Activated CD4-positive, alpha-beta T cell treated with anti-CD3 and anti-CD28 coated beads, Interleukin-10, Interleukin-2, amounts not matched to agents 100 ng/mL and 50 ng/mL, durations not matched to agents 16 hours and 8 hours (primary cell): ENCODE data around the gene MBNL3.

Experiments
- DNase-seq: peaks from one replicate; pipeline ENCODE4 v3.0.0-alpha.2; 2020

The MBNL3 gene, protein sequence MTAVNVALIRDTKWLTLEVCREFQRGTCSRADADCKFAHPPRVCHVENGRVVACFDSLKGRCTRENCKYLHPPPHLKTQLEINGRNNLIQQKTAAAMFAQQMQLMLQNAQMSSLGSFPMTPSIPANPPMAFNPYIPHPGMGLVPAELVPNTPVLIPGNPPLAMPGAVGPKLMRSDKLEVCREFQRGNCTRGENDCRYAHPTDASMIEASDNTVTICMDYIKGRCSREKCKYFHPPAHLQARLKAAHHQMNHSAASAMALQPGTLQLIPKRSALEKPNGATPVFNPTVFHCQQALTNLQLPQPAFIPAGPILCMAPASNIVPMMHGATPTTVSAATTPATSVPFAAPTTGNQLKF

DNA sequence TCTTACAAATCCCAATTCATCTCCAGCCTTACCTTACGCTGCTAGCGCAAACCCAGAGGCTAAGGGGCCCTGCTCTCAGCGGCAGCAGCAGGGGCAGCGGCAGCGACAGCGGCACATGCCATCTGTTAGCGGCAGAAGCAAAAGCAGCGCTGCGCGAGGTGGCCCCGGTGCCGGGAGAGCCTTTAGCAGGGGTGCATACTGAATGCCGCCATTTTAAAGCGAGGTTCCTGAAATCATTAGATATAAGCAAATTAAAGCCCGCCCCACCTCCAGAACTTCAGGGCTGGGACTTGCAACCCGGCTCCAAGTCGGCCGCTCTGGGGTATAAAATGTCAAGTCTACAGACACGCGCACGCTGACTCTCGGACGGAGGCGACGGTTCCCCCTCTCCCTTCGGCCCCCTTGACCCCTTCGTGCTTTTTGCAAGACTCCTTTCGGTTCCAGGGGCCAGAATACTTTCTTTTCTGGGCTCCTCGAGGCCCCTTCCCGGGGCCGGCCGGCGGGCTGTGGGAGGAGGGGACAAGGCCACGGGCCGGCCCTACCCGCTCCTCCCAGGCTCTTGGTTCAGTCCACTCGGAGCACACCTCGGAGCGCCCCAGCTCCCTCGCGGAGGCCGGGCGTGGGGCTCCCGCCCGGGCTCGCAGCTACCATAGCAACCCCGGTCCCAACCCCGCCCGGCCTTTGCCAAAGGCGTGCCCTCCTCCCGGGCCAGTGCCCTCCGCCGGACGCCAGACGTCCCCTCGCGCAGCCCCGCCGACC lies at the start of gene MBNL3:
TSS of gene MBNL3 (minus strand) at position 220 of the 759 bp plus-strand sequence. CDS start 49,427 bp downstream, outside the sequence.
- peak; percentile 59 for DNase-seq

- DNase-seq, result no peak
Observed at GRCh38 chrX:132533409-132533808, 44.6 kb upstream of the MBNL3 start.

DNA sequence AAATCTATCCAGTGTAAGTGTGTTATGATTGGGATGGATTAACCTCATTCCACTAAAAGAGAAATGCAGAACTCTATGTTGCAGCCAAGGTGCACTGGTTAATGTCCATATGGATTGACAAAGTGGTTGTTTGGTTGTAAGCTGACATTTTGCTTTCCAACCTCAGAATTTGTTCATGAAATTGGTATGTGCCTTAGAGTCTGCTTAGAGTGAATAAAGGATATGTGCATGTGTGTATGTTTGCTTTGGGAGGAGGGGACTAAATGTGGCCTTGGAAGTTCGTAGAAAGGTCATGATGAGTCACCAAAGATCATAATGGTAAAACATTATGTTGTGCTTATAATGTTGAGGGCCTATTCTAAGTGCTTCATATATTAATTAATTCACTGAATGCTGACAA lies 44.1 kb upstream of the MBNL3 start:
- no peak for DNase-seq

DNA sequence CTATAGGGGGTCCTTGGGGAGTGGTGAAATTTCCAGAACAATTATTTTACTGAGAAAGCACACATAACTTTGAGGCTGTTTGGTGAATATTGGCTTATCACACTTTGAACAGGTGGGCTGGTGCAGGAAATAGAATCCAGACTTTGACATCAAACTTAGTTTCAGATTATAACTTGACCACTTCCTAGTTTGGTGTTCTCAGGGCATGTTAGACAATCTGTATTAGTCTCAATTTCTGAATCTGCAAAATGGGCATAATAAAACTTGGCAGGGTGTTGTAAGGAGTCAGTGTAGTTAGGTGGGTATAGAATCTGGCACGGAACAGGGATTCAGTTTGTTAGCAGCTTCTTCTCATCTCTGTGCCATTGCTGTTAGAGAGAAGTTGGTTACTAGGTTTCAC lies 43.3 kb upstream of the MBNL3 start:
- no peak for DNase-seq

- DNase-seq, result no peak
Observed at GRCh38 chrX:132520792-132521191, 32.0 kb upstream of the MBNL3 start.

DNA sequence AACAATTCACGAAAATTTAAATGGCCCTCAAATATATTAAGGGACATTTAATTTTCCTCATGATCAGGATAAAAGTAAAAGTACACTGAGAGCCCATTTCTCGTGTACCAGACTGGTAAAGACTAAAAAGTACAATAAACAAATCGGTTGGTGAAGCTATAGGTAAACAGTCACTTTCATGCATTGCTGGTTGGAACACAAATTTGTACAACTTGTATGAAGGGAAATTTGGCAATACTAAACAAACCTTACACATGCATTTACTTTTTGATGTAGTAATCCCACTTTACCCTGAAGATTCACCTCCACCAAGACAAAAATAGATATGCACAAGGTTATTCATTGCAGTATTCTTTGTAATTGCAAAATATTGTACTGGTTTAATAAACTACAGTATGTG lies 31.4 kb upstream of the MBNL3 start:
- no peak for DNase-seq

DNA sequence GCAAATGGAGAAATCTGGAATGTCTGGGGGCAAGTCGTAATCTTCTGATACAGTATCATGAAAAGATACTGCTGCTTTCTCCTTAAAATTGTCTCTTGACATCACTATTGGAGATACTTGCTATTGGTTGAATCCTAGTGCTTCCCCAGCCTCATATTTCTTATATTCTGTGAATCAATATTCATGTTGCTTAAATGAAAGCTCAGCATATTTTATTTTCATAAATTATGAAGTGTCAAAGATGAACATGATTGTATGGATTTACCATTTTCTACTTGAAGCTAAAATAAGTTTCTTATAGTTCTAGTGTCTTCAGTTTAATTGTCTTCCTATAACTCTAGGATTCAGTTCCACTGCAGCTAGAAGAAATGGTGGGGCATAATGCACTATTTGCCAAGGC lies 29.6 kb upstream of the MBNL3 start:
- no peak for DNase-seq

- DNase-seq, result no peak
Observed at GRCh38 chrX:132508834-132509233, 20.0 kb upstream of the MBNL3 start.

DNA sequence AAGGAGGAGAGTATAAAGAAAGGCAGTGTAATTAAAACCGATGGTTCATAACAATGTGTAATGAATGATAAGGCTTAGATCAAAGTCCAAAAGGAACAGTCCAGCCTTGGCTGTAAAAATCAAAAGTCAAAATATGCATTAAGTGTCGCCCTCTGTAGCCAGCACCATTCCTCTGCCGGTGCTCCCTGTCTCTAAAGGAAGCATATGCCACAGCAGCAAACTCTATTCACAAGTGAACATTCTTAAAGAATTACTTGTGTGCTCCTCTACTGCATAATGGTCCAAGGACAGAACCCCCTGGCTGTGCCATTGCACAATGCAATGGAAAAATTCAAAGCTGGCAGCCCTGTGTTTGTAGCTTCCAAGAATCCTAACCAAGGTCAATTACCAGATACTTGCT lies 16.3 kb upstream of the MBNL3 start:
- DNase-seq, result no peak

DNA sequence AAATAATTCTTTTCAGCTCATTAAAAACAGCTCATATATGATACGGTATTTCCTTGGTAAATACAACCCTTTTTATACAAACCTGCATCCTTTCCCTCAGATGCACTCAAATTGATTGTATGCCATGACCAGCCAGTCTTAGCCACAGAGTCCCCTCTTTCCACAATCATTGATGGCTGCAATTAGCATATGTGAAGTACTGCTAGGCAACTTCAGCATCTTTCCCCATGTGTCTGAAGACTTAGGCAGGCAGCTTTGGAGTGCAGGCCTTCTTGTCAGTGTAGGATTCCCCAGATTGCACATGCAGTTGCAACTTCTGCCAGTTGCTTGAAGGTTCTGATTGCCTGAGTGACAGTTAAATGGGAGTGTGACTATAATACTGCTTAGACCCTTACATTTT lies 15.6 kb upstream of the MBNL3 start:
- DNase-seq, result no peak

- DNase-seq, result no peak
Observed at GRCh38 chrX:132501606-132502005, 12.8 kb upstream of the MBNL3 start.

GRCh38 chrX:132497432-132497831 lies 8.6 kb upstream of the MBNL3 start:
- no peak for DNase-seq

DNA sequence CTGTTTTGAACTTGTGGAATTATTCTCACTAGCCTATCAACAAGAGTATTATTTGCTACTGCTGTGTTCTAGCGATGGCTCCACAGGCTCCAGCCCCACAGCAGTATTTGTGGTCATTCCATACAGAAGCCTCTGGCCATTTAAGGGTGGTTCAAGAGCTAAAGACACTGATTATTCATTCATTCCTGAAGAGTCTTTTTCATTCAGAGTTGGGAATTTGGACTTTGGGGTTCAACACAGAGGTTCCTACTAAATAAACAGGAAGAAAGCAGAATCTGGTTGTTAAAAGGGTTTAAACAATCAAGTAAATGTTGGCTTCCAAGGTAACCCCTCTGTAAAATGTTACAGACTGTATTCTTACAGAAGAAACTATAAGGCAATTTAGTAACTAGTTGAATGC lies 4.3 kb upstream of the MBNL3 start:
- DNase-seq, result no peak

DNA sequence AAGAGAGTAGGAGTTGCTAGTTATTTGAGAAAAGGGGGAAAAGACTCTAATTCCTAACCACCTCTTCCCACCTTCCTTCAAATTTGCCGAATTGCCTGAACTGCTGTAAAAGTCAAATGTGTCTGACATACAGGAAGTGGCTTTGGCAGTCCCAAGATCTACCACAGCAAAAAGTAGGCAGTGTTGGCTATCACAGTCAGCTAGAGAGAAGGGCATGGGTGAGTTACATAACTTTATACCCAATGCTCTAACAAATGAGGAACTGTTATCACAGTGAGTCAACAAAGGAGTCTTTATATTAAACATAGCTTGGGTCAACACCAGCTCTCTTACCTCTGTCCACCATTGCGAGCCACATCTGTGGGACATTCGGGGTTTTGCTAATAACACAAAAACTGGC lies 2.4 kb upstream of the MBNL3 start:
- DNase-seq, result peak; percentile 41

GRCh38 chrX:132489578-132490419 lies 961 bp upstream of the MBNL3 start:
- peak; percentile 34 for DNase-seq

DNA sequence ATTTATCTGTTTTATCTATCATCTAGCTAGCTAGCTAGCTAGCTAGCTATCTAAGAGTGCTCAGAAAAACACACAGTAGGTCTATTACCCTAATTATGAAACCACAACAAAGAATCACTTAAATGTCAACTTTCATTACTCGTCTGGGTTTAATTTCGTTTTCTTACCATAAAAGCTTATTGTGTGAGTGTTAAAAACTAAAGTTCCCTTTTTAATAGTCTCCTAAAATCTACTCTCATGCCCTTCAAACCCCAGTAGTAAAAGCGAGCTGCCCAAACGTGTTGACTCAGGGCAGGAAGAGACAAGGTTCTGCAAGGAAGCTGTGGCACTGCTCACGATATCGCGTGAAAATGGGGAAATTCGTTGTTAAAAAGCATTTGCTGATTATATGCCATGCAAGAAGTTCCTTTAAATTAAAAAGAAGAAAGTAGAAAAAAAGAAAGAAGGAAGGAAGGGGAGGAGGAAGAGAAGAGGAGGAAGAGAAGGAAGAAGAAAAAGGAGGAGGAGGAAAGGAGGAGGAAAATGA lies 595 bp downstream of the MBNL3 start:
- peak; percentile 59 for DNase-seq

DNA sequence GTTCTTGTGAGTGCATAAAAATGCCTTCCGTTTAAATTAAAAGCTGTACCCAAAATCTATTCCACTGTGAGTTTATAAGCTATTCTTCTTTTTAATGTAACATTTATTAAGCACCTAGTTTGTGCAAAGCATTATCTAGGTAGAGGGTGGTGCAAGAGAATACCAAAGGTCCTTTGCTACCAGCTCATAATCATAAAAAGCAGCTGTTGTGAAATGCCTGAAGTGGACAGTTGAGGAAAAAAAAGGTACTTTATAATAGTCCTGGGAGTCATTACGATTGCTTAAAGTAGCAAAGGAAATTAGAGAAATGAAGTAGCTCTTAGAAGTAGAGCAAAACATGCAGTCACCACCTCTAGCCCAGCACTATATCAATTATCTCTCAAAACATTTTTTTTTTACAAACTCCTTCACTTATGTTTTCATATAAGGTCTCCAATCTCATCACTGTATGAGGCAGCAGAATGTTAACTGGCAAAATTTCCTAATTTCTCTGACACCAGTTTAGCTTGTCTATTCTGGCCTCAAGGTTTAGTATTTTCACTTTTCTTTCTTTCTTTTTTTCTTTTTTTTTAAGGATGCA lies 2.1 kb downstream of the MBNL3 start:
- DNase-seq, result no peak

DNA sequence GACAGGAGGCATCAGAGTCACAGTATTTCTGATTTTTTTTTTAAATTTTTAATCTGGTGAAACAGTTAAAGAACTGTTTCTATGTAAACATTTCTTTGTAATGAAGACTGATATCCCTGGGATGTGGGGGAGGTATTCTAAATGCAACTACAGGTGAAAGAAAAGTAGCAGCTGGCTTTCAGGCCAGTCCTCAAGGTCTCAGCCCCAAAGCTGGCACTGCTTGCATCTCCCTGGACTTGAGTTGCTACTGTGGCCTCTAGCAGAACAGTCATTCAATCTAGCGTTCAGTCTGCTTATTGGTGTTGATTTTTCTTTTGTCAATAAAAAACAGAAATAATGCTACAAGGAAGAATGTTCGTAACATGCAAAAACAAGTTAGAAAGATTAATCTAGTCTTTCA lies 4.9 kb downstream of the MBNL3 start:
- no peak for DNase-seq

GRCh38 chrX:132483488-132483887 lies 5.3 kb downstream of the MBNL3 start:
- DNase-seq, result no peak

GRCh38 chrX:132482632-132483031 lies 6.2 kb downstream of the MBNL3 start:
- no peak for DNase-seq

DNA sequence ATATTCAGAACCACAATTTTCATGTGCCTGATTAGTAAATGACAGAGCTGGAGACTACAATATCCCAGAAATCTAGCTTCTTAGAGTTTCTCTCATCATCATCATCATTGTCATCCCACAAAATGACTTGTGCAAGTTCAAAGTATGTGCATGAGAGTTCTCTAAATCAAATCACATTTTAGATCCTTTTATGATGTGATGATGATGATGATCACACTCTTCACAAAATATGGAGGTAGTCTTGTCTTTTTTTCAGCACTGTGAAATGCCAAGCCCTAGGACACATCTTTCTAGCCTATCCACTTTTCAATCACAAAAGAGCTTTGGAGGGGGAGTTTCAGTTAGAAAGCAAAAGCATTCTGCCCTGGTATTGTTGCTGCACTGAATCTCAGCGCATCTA lies 7.4 kb downstream of the MBNL3 start:
- no peak for DNase-seq

DNA sequence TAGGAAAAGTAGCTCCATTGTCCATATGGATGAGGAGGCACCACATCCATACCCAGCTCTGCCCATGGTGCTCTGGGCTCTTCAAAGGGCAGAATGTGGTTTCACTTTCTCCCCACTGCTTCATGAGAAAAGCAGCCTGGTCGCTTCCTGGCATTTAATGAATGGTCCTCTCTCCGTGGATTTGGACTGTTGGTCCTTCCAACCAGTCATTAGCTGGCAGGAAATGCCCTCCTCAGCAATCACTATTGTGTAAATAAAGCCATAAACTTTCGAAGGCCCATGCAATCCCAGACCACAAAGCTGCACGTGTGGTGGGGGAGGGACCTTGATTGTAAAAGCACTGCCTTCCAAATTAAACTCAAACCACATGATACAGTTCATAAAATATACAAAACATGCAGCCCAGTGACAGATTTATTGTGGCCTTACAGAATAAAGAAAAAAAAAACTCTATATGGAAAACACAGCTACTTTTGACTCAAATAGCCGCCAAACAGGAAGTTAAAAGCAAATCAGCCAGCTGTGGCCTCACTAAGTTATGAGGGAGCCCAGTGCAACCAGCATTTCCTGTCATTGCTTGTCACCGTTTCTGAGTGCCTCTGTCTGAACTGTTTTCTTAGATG lies 8.1 kb downstream of the MBNL3 start:
- DNase-seq, result peak; percentile 71
